Fibroblast of pulmonary artery (primary cell): ENCODE measurements around the gene UGGT1.
"Not testable (repeated sequence)": the region's sequence is repeated elsewhere in the genome, so short reads cannot be mapped to it uniquely, and the experiment has no call there.

Experiments used
- DNase-seq: peaks from one replicate; pipeline ENCODE4 v3.0.0-alpha.2; 2010; ENCODE audit warnings: low read depth
- H3K4me3 ChIP-seq: replicated peaks from 2 replicates; pipeline ENCODE4 v1.5.1; 2011; ENCODE audit warnings: low read depth, mild to moderate bottlenecking, control low read depth, low read length, moderate library complexity
- TF ChIP-seq, protein P1 (sequence below): IDR thresholded peaks from 2 replicates; pipeline ENCODE4 v1.5.1; 2011; ENCODE audit warnings: mild to moderate bottlenecking, control low read depth, low read length, inconsistent platforms; ENCODE audit errors: missing control alignments

Gene UGGT1

DNA sequence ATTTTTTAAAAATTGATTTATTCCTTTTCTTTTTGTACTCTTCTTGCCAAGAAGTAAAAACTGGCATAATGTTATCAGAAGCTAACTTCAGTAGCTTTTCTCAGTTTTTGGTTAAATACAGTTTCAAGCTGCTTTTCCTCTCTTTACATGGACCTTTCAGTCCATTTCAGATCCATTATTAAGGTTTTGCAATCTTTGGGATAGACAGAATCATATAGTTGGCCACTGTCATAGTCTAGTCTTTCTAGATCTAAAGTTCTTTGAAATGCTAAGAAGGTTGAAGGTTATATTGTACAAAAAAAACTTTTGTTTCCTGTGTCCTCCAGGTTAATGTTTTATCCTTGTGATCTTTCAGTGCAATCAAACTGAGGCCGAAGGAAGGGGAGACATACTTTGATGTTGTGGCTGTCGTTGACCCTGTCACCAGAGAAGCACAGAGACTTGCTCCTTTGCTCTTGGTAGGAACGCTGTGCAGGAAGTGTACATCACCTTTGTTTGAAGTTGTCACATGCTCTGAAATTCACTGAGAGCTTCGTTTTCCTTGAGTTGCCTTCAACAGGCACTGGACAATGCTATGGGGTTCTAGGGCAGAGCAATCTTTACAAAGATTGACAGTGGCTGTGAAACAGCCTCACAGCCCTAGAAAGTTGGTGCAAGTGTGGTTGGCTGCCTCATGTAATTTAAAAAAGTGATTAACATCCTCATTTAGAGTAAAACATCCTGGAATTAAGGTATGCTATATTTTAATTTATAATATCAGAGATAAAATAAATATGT lies 79.1 kb downstream of the UGGT1 start:
- TF ChIP-seq, protein P1, sequence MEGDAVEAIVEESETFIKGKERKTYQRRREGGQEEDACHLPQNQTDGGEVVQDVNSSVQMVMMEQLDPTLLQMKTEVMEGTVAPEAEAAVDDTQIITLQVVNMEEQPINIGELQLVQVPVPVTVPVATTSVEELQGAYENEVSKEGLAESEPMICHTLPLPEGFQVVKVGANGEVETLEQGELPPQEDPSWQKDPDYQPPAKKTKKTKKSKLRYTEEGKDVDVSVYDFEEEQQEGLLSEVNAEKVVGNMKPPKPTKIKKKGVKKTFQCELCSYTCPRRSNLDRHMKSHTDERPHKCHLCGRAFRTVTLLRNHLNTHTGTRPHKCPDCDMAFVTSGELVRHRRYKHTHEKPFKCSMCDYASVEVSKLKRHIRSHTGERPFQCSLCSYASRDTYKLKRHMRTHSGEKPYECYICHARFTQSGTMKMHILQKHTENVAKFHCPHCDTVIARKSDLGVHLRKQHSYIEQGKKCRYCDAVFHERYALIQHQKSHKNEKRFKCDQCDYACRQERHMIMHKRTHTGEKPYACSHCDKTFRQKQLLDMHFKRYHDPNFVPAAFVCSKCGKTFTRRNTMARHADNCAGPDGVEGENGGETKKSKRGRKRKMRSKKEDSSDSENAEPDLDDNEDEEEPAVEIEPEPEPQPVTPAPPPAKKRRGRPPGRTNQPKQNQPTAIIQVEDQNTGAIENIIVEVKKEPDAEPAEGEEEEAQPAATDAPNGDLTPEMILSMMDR, result no peak
- no peak for DNase-seq
- H3K4me3 ChIP-seq, result no peak overlapping the region

DNA sequence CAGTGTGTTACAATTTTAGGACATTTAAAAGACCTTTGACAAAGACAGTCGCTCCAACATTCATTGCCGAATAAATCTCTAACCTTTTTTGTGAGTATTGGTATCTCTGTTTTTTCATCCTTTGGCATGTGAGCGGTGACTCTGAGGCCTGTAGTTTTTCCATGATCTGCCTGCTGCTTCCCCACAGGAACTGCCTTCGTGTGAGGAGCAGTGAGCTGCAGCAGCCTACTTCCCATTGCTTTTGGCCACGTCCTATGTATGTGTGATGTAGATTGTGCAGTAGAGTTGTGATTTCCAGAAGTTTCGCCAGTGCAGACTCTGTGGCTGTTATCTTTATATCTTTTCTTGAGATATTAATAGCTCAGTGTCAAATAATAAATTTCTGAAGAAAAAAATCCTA lies 79.8 kb downstream of the UGGT1 start:
- TF ChIP-seq, protein P1, result no peak
- H3K4me3 ChIP-seq, result no peak overlapping the region
- DNase-seq, result no peak

DNA sequence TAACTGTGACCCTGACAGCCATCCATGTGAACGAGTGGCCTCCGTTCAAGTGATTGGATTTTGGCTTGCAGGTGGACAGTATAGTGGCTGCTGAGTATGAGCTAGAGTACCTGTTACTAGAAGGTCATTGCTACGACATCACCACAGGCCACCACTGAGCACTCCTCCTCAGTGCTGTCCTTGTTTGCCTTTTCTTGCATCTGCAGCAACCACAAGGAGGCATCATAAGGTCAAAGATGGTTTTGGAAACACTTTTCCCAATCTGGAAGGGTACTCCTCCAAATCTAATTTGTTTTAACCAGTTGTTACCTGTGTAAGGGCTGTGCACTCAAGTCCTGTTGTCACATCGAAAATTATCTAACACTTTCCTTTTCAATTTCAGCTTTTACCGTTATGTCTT lies 81.2 kb downstream of the UGGT1 start:
- no peak overlapping the region for H3K4me3 ChIP-seq
- no peak for DNase-seq
- TF ChIP-seq, protein P1, result peak; percentile 39

DNA sequence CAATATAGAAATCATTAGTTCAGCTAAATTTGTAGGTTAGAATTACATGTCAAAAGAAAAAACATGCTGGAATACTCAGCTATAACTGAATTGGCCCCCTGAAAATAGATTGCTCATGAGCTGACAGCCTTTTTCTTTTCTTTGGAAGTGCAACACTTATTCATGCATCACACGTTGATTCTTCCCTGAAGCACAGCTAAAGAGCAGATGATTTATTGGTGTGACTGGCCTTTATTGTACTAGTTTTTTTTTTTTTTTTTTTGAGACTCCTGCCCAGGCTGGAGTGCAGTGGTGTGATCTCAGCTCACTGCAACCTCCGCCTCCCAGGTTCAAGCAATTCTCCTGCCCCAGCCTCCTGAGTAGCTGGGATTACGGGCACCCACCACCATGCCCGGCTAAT lies 83.1 kb downstream of the UGGT1 start:
- DNase-seq, H3K4me3 ChIP-seq: not testable (repeated sequence)

DNA sequence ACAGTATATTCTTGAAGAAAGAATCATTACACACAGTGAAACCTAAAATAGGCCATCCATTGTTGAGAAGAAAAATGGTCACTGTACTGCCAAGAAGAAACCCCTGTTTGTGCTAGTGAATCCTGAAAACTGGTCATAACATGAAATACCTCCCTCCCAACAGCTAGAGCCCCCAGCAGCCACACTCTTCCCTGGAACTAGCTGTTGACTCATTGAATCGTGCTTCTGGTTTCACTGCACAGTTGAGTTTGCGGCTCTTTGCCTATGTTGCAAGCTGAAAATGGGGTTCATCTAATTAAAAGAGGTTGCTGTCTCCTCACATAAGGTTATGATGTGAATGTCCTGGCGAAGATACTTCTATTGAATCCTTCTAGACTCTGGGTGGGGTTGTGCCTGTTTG lies 86.3 kb downstream of the UGGT1 start:
- TF ChIP-seq, protein P1, result no peak
- no peak overlapping the region for H3K4me3 ChIP-seq
- DNase-seq, result no peak

DNA sequence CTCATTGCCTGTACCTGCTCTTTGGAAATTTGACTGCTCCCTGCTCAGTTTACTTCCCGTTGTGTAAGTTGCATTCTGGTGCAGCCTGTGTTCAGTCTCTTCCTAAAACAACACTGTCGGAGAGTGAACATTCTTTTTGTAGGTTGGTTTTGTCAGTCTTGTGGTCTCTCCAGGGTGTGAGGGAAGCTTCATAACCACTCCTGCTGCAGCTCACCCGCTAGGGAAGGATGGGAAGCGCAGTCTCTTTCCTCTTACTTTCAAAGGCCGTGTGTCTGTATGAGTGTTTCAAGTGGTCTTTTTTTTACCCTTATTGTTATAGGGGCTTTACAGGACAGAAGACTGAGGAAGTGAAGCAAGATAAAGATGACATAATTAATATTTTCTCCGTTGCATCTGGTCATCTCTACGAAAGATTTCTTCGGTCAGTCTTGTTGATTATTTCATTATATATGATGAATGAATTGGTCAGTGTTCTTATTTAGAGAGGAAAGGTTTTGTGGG lies 87.2 kb downstream of the UGGT1 start:
- no peak overlapping the region for H3K4me3 ChIP-seq
- TF ChIP-seq, protein P1, result no peak
- no peak for DNase-seq

DNA sequence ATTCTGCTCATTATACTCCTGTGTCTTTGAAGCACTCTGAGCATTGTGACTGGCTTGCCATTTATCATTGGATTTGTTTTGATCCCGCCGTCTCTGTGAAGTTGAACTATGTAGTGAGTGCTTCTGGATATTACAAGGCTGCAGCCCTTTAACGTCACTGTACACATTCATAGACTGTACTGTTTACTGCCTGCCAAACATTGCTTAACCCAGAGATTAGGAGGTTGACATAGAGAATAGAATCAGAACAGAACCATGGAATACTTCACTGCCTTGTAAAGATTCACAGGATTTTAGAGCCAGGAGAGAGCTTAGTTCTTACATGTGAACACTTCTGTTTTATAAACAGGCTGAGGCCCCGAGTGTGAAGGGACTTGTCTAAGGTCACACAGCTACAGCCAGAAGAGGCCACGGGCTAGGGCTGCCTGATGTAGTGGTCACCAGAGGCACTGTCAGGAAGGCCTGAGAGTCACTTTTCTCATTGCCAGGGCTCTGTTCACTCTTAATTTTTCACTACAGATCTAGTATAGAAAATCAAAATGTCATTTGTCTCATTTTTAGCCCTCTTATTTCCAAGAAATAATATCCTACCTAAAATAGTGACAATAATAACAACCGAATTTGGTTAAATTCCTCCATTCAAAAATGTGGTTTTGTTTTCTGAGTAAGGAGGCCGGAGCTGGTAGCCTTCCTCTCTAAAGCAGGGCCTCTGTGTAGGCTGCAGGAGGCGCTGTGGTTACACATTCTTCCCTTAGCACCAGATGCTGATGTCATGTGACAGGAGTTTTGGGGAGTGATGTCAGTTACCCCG lies 87.9 kb downstream of the UGGT1 start:
- H3K4me3 ChIP-seq, result no peak overlapping the region
- peak; percentile 78 for DNase-seq
- TF ChIP-seq, protein P1, result peak; percentile 94
